Trophoblast cell (in vitro differentiated cells and primary cell): Measurements from ENCODE around the gene VCX2. TPM values are rescaled to one million over a fixed set of nuclear protein-coding genes. Genes with fewer than 3 reads are reported as not detected.
"Not testable (repeated sequence)": the region's sequence is repeated elsewhere in the genome, so short reads cannot be mapped to it uniquely, and the experiment has no call there.

Experiments
- DNase-seq, 2 donors: peaks; one replicate each; pipeline ENCODE4 v3.0.0-alpha.2; 2016
- H2AFZ ChIP-seq: 2 replicates; pipeline ENCODE4 v1.6.1; 2013; ENCODE audit warnings: low read length, moderate library complexity, mild to moderate bottlenecking; ENCODE audit not compliant: insufficient read depth, poor library complexity
- H2AK5ac ChIP-seq: 2 replicates; pipeline ENCODE4 v1.6.1; 2013; ENCODE audit warnings: mild to moderate bottlenecking, low read length
- H2BK120ac ChIP-seq: 2 replicates; pipeline ENCODE4 v1.6.1; 2013; ENCODE audit warnings: low read length, mild to moderate bottlenecking, moderate library complexity; ENCODE audit not compliant: insufficient read depth, poor library complexity
- H2BK12ac ChIP-seq: 2 replicates; pipeline ENCODE4 v1.6.1; 2013; ENCODE audit warnings: mild to moderate bottlenecking, low read length, moderate library complexity
- H2BK5ac ChIP-seq: 2 replicates; pipeline ENCODE4 v1.6.1; 2013; ENCODE audit warnings: low read length, low read depth, moderate library complexity, mild to moderate bottlenecking; ENCODE audit not compliant: poor library complexity
- H3K14ac ChIP-seq: 2 replicates; pipeline ENCODE4 v1.6.1; 2013; ENCODE audit warnings: mild to moderate bottlenecking, low read length
- H3K18ac ChIP-seq: 2 replicates; pipeline ENCODE4 v1.6.1; 2013; ENCODE audit warnings: mild to moderate bottlenecking, low read length
- H3K23ac ChIP-seq: 2 replicates; pipeline ENCODE4 v1.6.1; 2013; ENCODE audit warnings: low read length
- H3K27ac ChIP-seq: 2 replicates; pipeline ENCODE4 v1.5.1; 2013; ENCODE audit warnings: low read depth, mild to moderate bottlenecking, inconsistent platforms, low read length, moderate library complexity
- H3K27me3 ChIP-seq: 2 replicates; pipeline ENCODE4 v1.6.1; 2013; ENCODE audit warnings: inconsistent platforms, mild to moderate bottlenecking, low read length, moderate library complexity; ENCODE audit not compliant: insufficient read depth
- H3K36me3 ChIP-seq, 2 experiments: 1 replicate in 1 of 2; 2 replicates in 1 of 2; pipeline ENCODE4 v1.6.1; 2013; ENCODE audit warnings: low read length in 2 of 2, mild to moderate bottlenecking in 2 of 2, moderate library complexity in 1 of 2; ENCODE audit not compliant: insufficient read depth in 2 of 2, control insufficient read depth in 1 of 2
- H3K4ac ChIP-seq: 2 replicates; pipeline ENCODE4 v1.6.1; 2013; ENCODE audit warnings: low read depth, mild to moderate bottlenecking, low read length, moderate library complexity
- H3K4me1 ChIP-seq, 2 experiments: 1 replicate in 1 of 2; 2 replicates in 1 of 2; pipeline ENCODE4 v1.6.1; 2013; ENCODE audit warnings: low read length in 2 of 2, mild to moderate bottlenecking in 2 of 2, moderate library complexity in 1 of 2; ENCODE audit not compliant: insufficient read depth in 2 of 2, control insufficient read depth in 1 of 2
- H3K4me2 ChIP-seq: 2 replicates; pipeline ENCODE4 v1.6.1; 2013; ENCODE audit warnings: inconsistent platforms, mild to moderate bottlenecking, low read length, moderate library complexity
- H3K4me3 ChIP-seq: 2 replicates; pipeline ENCODE4 v1.5.1; 2013; ENCODE audit warnings: mild to moderate bottlenecking, low read depth, low read length, inconsistent platforms
- H3K79me1 ChIP-seq: one replicate; pipeline ENCODE4 v1.6.1; 2013; ENCODE audit warnings: low read length
- H3K79me2 ChIP-seq: 2 replicates; pipeline ENCODE4 v1.6.1; 2013; ENCODE audit warnings: low read length, mild to moderate bottlenecking; ENCODE audit not compliant: control insufficient read depth, insufficient read depth, poor library complexity
- H3K9ac ChIP-seq: 2 replicates; pipeline ENCODE4 v1.6.1; 2013; ENCODE audit warnings: mild to moderate bottlenecking, low read length
- H3K9me3 ChIP-seq: 2 replicates; pipeline ENCODE4 v1.6.1; 2013; ENCODE audit warnings: low read depth, mild to moderate bottlenecking, control low read depth, inconsistent platforms, low read length; ENCODE audit not compliant: insufficient read depth
- H4K12ac ChIP-seq: 2 replicates; pipeline ENCODE4 v1.6.1; 2013; ENCODE audit warnings: low read depth, mild to moderate bottlenecking, low read length, moderate library complexity
- H4K8ac ChIP-seq: 2 replicates; pipeline ENCODE4 v1.6.1; 2013; ENCODE audit warnings: low read depth, mild to moderate bottlenecking, low read length, moderate library complexity
- H4K91ac ChIP-seq: one replicate; pipeline ENCODE4 v1.6.1; 2013; ENCODE audit warnings: low read depth, mild to moderate bottlenecking, low read length, moderate library complexity
- WGBS: extraction: QIAGEN DNeasy Blood & Tissue Kit; methylation state at CpG from one replicate; pipeline ENCODE4 v1.1.7; 2013; ENCODE audit warnings: missing lambda C conversion rate; ENCODE audit not compliant: insufficient read length, insufficient coverage; ENCODE audit errors: extremely low coverage; 5-methylcytosine and 5-hydroxymethylcytosine counted together
- polyA plus RNA-seq: library from polyadenylated mRNA; stranded (reverse); fragments of 200-250 nt; gene quantifications from 2 replicates; pipeline ENCODE4 v1.2.3, GENCODE V29; 2013

The VCX2 gene
- not detected in 2 replicates for polyA plus RNA-seq

GRCh38 chrX:8171169-8171568 is at the start of gene VCX2:
TSS of gene VCX2 (minus strand) at chrX:8171267. CDS start at chrX:8170643, 624 bp downstream.
- not testable (repeated sequence) for H3K27me3 ChIP-seq, H3K79me1 ChIP-seq, H3K9me3 ChIP-seq, H2BK5ac ChIP-seq, H4K8ac ChIP-seq, H3K4ac ChIP-seq, H2BK12ac ChIP-seq, H3K36me3 ChIP-seq, H4K91ac ChIP-seq, H4K12ac ChIP-seq, H3K14ac ChIP-seq, H3K27ac ChIP-seq, H2AK5ac ChIP-seq, H3K18ac ChIP-seq, H3K23ac ChIP-seq, DNase-seq, H3K9ac ChIP-seq, H3K4me3 ChIP-seq, H2BK120ac ChIP-seq, H3K79me2 ChIP-seq, H3K4me2 ChIP-seq, H3K4me1 ChIP-seq, H2AFZ ChIP-seq
- WGBS, result no CpG with 5 or more reads among the region's 3 CpGs

- Histone ChIP-seq H2AK5ac (no peak overlapping the region), H3K79me2 (no peaks in the 10 kb centered on the region)
- no CpG with 5 or more reads among the region's 4 CpGs for WGBS
These were observed 33.9 kb upstream of the VCX2 start for GRCh38 chrX:8204943-8205342.

GRCh38 chrX:8204169-8204935 is 33.3 kb upstream of the VCX2 start:
- peak; percentile 74 to 85 for DNase-seq
- Histone ChIP-seq H3K14ac (no peak overlapping the region), H2AFZ (no peak overlapping the region), H3K27me3 (no peaks in the 10 kb centered on the region), H3K79me2 (no peaks in the 10 kb centered on the region), H3K4me2 (no peak overlapping the region), H2BK120ac (peak overlapping the region; percentile 33), H2BK5ac (peak overlapping the region; percentile 40), H3K27ac (peak overlapping the region; percentile 85), H3K4me1 (peaks cover 6 to 11% of the 10 kb centered on the region in 2 experiments), H2AK5ac (no peak overlapping the region), H3K79me1 (peaks cover 7% of the 10 kb centered on the region), H4K91ac (peak overlapping the region; percentile 14), H3K9ac (no peak overlapping the region), H3K23ac (no peak overlapping the region), H4K8ac (no peak overlapping the region), H3K18ac (no peak overlapping the region), H3K4ac (no peak overlapping the region), H4K12ac (no peak overlapping the region), H2BK12ac (no peak overlapping the region), H3K4me3 (no peak overlapping the region), H3K36me3 (no peaks in the 10 kb centered on the region), H3K9me3 (no peaks in the 10 kb centered on the region)
- WGBS, result no CpG with 5 or more reads among the region's 6 CpGs

More at GRCh38 chrX:8204943-8205342, 33.9 kb upstream of the VCX2 start:
- H2BK120ac ChIP-seq, result peak overlapping the region; percentile 55
- peak overlapping the region; percentile 38 for H4K8ac ChIP-seq
- peak overlapping the region; percentile 46 for H3K14ac ChIP-seq
- DNase-seq, result no peak
- no peak overlapping the region for H3K23ac ChIP-seq
- H3K4ac ChIP-seq, result peak overlapping the region; percentile 46
- H3K4me3 ChIP-seq, result no peak overlapping the region
- no peaks in the 10 kb centered on the region for H3K27me3 ChIP-seq
- no peak overlapping the region for H3K4me2 ChIP-seq
- H2BK5ac ChIP-seq, result peak overlapping the region; percentile 79
- peak overlapping the region; percentile 66 for H2BK12ac ChIP-seq
- no peak overlapping the region for H3K9ac ChIP-seq
- no peaks in the 10 kb centered on the region for H3K9me3 ChIP-seq
- peaks cover 7% of the 10 kb centered on the region for H3K79me1 ChIP-seq
- H3K4me1 ChIP-seq, result peaks cover 6 to 11% of the 10 kb centered on the region in 2 experiments
- H2AFZ ChIP-seq, result no peak overlapping the region
- H3K18ac ChIP-seq, result no peak overlapping the region
- H4K91ac ChIP-seq, result peak overlapping the region; percentile 39
- peak overlapping the region; percentile 85 for H3K27ac ChIP-seq
- no peak overlapping the region for H4K12ac ChIP-seq
- no peaks in the 10 kb centered on the region for H3K36me3 ChIP-seq

GRCh38 chrX:8201896-8202331 is 30.8 kb upstream of the VCX2 start:
- no peaks in the 10 kb centered on the region for H3K9me3 ChIP-seq
- no peak overlapping the region for H3K18ac ChIP-seq
- H2BK120ac ChIP-seq, result no peak overlapping the region
- H3K14ac ChIP-seq, result no peak overlapping the region
- H3K4me1 ChIP-seq, result peaks cover 6 to 11% of the 10 kb centered on the region in 2 experiments
- DNase-seq, result peak; percentile 45 to 59
- no peak overlapping the region for H3K4me2 ChIP-seq
- H3K27me3 ChIP-seq, result no peaks in the 10 kb centered on the region
- H3K36me3 ChIP-seq, result no peaks in the 10 kb centered on the region
- no peak overlapping the region for H3K9ac ChIP-seq
- H3K23ac ChIP-seq, result no peak overlapping the region
- no peak overlapping the region for H4K8ac ChIP-seq
- H3K27ac ChIP-seq, result peak overlapping the region; percentile 84
- H2AK5ac ChIP-seq, result no peak overlapping the region
- H2BK5ac ChIP-seq, result no peak overlapping the region
- WGBS, result no CpG with 5 or more reads among the region's 8 CpGs
- H4K91ac ChIP-seq, result peak overlapping the region; percentile 6
- no peak overlapping the region for H2AFZ ChIP-seq
- H3K4me3 ChIP-seq, result no peak overlapping the region
- H3K79me2 ChIP-seq, result no peaks in the 10 kb centered on the region
- H3K4ac ChIP-seq, result no peak overlapping the region
- H2BK12ac ChIP-seq, result no peak overlapping the region
- peaks cover 7% of the 10 kb centered on the region for H3K79me1 ChIP-seq
- H4K12ac ChIP-seq, result no peak overlapping the region
